ENCODE results near the gene RAB3GAP2.

- TF ChIP-seq POLR2A (IDR thresholded peaks at IDR 0.05; ENCODE audit: low read length) (no peak), GATA1 (IDR thresholded peaks at IDR 0.05; ENCODE audit: low read depth, low read length) (no peak)
These were observed 42.5 kb downstream of the RAB3GAP2 start for GRCh38 chr1:220229771-220230170.

Measured in erythroblast (primary cell).